HepG2 (cell line): ENCODE data around the gene RBPJ. TPM values are rescaled to one million over a fixed set of nuclear protein-coding genes. Genes with fewer than 3 reads are reported as not detected.
A peak's percentile ranks its signal among the peaks of the same experiment; 100 is the strongest.

Experiments used
- ARNT2 ChIP-seq: sonication (generic); formaldehyde crosslinking; IDR thresholded peaks from 2 replicates; pipeline ENCODE4 v1.8.0; 2022; ENCODE audit warnings: mild to moderate bottlenecking, low read depth, missing genetic modification reagents, moderate library complexity
- BRD4 ChIP-seq: sonication (generic); formaldehyde crosslinking; IDR thresholded peaks from 2 replicates; pipeline ENCODE4 v1.4.0; 2020; ENCODE audit warnings: missing genetic modification reagents
- EED ChIP-seq: sonication (generic); formaldehyde crosslinking; IDR thresholded peaks from 2 replicates; pipeline ENCODE4 v1.5.0; 2020; ENCODE audit warnings: mild to moderate bottlenecking, missing genetic modification reagents
- FLYWCH1 ChIP-seq: sonication (generic); formaldehyde crosslinking; IDR thresholded peaks from 2 replicates; pipeline ENCODE4 v1.8.1; 2023; ENCODE audit warnings: mild to moderate bottlenecking, missing genetic modification reagents
- FOXA1 ChIP-seq, 2 experiments: fragments of 450-650 bp in 1 of 2; sonication (generic) in 1 of 2; formaldehyde crosslinking in 1 of 2; IDR thresholded peaks; 2 replicates each; pipeline versions ENCODE4 v1.4.0 to v1.6.1; 2016 to 2020; ENCODE audit warnings: missing genetic modification reagents in 1 of 2
- GABPB1 ChIP-seq: IDR thresholded peaks from 2 replicates; pipeline ENCODE4 v1.6.1; 2016; ENCODE audit warnings: mild to moderate bottlenecking, missing genetic modification reagents, moderate library complexity, missing compliant biosample characterization
- GZF1 ChIP-seq: sonication (generic); formaldehyde crosslinking; IDR thresholded peaks from 2 replicates; pipeline ENCODE4 v1.5.1; 2020; ENCODE audit warnings: mild to moderate bottlenecking, missing genetic modification reagents
- HNRNPK ChIP-seq: fragments of 200-400 bp; formaldehyde crosslinking; IDR thresholded peaks from 2 replicates; pipeline ENCODE4 v1.6.1; 2018; ENCODE audit warnings: low read length, low read depth, moderate library complexity, mild to moderate bottlenecking; ENCODE audit not compliant: poor library complexity, severe bottlenecking
- HNRNPL ChIP-seq: fragments of 200-400 bp; formaldehyde crosslinking; IDR thresholded peaks from 2 replicates; pipeline ENCODE4 v1.6.1; 2017; ENCODE audit warnings: mild to moderate bottlenecking, low read depth, low read length
- JUND ChIP-seq: sonication (generic); formaldehyde crosslinking; IDR thresholded peaks from 2 replicates; pipeline ENCODE4 v1.8.0; 2022; ENCODE audit warnings: mild to moderate bottlenecking, missing genetic modification reagents
- KLF6 ChIP-seq: IDR thresholded peaks from 2 replicates; pipeline ENCODE4 v1.8.0; 2016; ENCODE audit warnings: missing biosample characterization, missing genetic modification reagents
- NCOA1 ChIP-seq: sonication (generic); formaldehyde crosslinking; IDR thresholded peaks from 2 replicates; pipeline ENCODE4 v1.9.0; 2021; ENCODE audit warnings: missing genetic modification reagents
- NFKBIZ ChIP-seq: IDR thresholded peaks from 2 replicates; pipeline ENCODE4 v1.6.1; 2018; ENCODE audit warnings: missing genetic modification reagents, missing compliant biosample characterization
- NFYC ChIP-seq: IDR thresholded peaks from 2 replicates; pipeline ENCODE4 v1.6.1; 2016; ENCODE audit warnings: missing genetic modification reagents, missing compliant biosample characterization
- PCBP1 ChIP-seq: fragments of 200-400 bp; formaldehyde crosslinking; IDR thresholded peaks from 2 replicates; pipeline ENCODE4 v1.6.1; 2017; ENCODE audit warnings: mild to moderate bottlenecking, low read depth, low read length, borderline replicate concordance
- RELA ChIP-seq: sonication (generic); formaldehyde crosslinking; IDR thresholded peaks from 2 replicates; pipeline ENCODE4 v1.4.0; 2020; ENCODE audit warnings: missing genetic modification reagents
- RNF2 ChIP-seq: fragments of 450-650 bp; conservative IDR thresholded peaks from 2 replicates; pipeline ENCODE4 v1.6.1; 2016; ENCODE audit warnings: low read depth
- SSRP1 ChIP-seq: IDR thresholded peaks from 2 replicates; pipeline ENCODE4 v1.6.1; 2016; ENCODE audit warnings: control low read depth
- STAG1 ChIP-seq: sonication (generic); formaldehyde crosslinking; IDR thresholded peaks from 2 replicates; pipeline ENCODE4 v1.4.0; 2020; ENCODE audit warnings: missing genetic modification reagents
- TEAD2 ChIP-seq: sonication (generic); formaldehyde crosslinking; IDR thresholded peaks from 2 replicates; pipeline ENCODE4 v1.9.0; 2021; ENCODE audit warnings: missing genetic modification reagents
- ZBTB7B ChIP-seq: sonication (generic); formaldehyde crosslinking; IDR thresholded peaks from 2 replicates; pipeline ENCODE4 v1.4.0; 2020; ENCODE audit warnings: missing genetic modification reagents
- ZNF136 ChIP-seq: sonication (generic); formaldehyde crosslinking; IDR thresholded peaks from 2 replicates; pipeline ENCODE4 v1.8.1; 2022; ENCODE audit warnings: low read depth, mild to moderate bottlenecking, moderate library complexity, missing genetic modification reagents
- ZNF143 ChIP-seq: sonication (generic); formaldehyde crosslinking; IDR thresholded peaks from 2 replicates; pipeline ENCODE4 v1.4.0; 2020; ENCODE audit warnings: missing genetic modification reagents
- ZNF234 ChIP-seq: sonication (generic); formaldehyde crosslinking; conservative IDR thresholded peaks from 2 replicates; pipeline ENCODE4 v1.5.1; 2020; ENCODE audit warnings: mild to moderate bottlenecking, missing genetic modification reagents
- ZNF768 ChIP-seq: sonication (generic); formaldehyde crosslinking; IDR thresholded peaks from 2 replicates; pipeline ENCODE4 v1.4.0; 2020; ENCODE audit warnings: missing genetic modification reagents
- polyA plus RNA-seq, 8 experiments: library from polyadenylated mRNA; depleted of rRNA in 3 of 8; stranded (reverse) in 7 of 8; unstranded in 1 of 8; fragments of >200 nt; fragmentation: Illumina TruSeq in 4 of 8; extraction: Trizol in 4 of 8; gene quantifications; 2 replicates each; pipeline versions ENCODE4 v1.2.1 to v1.2.3, GENCODE V29; 2011 to 2016; ENCODE audit warnings: low read depth in 4 of 8, missing spikeins in 1 of 8, mixed read lengths in 1 of 8; ENCODE audit not compliant: insufficient read depth in 1 of 8
- total RNA-seq, 5 experiments: library from RNA; depleted of rRNA; stranded (reverse); fragments of >200 nt; fragmentation: Illumina TruSeq; extraction: Trizol; gene quantifications; 2 replicates each; pipeline ENCODE4 v1.2.3, GENCODE V29; 2016; ENCODE audit warnings: low read depth in 1 of 5
- TF ChIP-seq, protein P1 (sequence below): sonication (generic); formaldehyde crosslinking; IDR thresholded peaks from 2 replicates; pipeline ENCODE4 v1.5.0; 2020; ENCODE audit warnings: mild to moderate bottlenecking, missing genetic modification reagents
- TF ChIP-seq, protein P2 (sequence below): IDR thresholded peaks from 2 replicates; pipeline ENCODE4 v1.6.1; 2016; ENCODE audit warnings: low read depth, control low read depth
- TF ChIP-seq, protein P3 (sequence below): sonication (generic); formaldehyde crosslinking; IDR thresholded peaks from 2 replicates; pipeline ENCODE4 v1.4.0; 2020; ENCODE audit warnings: missing genetic modification reagents; ENCODE audit errors: not compliant biosample characterization
- TF ChIP-seq, protein P4 (sequence below): IDR thresholded peaks from 2 replicates; pipeline ENCODE4 v1.6.1; 2016

The RBPJ gene
- total and polyA plus RNA-seq, 2 of the 13 experiments (the other 11 are each of a cell fraction or from before 2014, with no cell fraction given) = 25.9 to 33.2 TPM

DNA sequence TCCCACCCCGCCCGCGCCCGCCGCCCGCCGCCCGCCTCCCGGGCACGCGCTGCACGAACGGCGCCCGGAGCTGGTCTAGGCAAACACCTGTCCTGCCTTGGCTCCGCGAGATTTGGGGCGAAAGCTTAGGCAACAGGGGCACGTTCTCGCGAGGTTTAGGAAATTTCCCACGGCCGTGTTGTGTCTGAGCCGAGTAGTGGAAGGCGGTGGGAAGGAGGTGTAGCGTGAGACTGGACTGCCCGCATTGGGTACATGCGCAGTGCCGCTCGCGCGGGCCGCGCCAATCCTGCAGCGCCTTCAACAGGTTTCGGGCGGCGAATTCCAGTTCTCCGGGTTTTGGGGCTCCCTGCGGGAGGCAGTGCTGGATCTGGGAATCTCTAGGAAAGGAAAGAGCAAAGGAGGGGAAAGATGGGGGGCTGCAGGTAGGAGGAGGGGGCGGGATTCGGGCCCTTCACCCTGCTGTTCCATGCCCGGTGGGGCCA is 1.3 kb upstream of the RBPJ start (continued):
- TF ChIP-seq GABPB1 (CRISPR knock-in tag) (peak; percentile 66), RELA (CRISPR knock-in tag) (no peak), HNRNPL (0 out of 2 replicates have a peak, but pooled peaks have one; percentile 11), RNF2 (no peak; the same call in 1 of the 2 replicates), FOXA1 (IDR thresholded peaks at IDR 0.05) (no peak), FOXA1 (CRISPR knock-in tag; IDR thresholded peaks at IDR 0.05) (peak; percentile 72), ARNT2 (CRISPR knock-in tag) (peak; percentile 91; the same call in 1 of the 2 replicates), PCBP1 (0 out of 2 replicates have a peak, but pooled peaks have one; percentile 54), STAG1 (CRISPR knock-in tag) (no peak), NCOA1 (CRISPR knock-in tag) (no peak), NFKBIZ (no peak), ZNF234 (no peak), ZNF768 (no peak), EED (no peak), FLYWCH1 (CRISPR knock-in tag) (no peak), JUND (CRISPR knock-in tag) (no peak), BRD4 (CRISPR knock-in tag) (no peak), SSRP1 (no peak), KLF6 (CRISPR knock-in tag) (peak; percentile 62), TEAD2 (CRISPR knock-in tag) (no peak), GZF1 (0 out of 2 replicates have a peak, but pooled peaks have one; percentile 12), ZNF143 (CRISPR knock-in tag) (no peak), HNRNPK (peak; percentile 20), ZBTB7B (CRISPR knock-in tag) (no peak), NFYC (CRISPR knock-in tag) (no peak; the same call in 1 of the 2 replicates), ZNF136 (no peak)
- TF ChIP-seq, protein P1, sequence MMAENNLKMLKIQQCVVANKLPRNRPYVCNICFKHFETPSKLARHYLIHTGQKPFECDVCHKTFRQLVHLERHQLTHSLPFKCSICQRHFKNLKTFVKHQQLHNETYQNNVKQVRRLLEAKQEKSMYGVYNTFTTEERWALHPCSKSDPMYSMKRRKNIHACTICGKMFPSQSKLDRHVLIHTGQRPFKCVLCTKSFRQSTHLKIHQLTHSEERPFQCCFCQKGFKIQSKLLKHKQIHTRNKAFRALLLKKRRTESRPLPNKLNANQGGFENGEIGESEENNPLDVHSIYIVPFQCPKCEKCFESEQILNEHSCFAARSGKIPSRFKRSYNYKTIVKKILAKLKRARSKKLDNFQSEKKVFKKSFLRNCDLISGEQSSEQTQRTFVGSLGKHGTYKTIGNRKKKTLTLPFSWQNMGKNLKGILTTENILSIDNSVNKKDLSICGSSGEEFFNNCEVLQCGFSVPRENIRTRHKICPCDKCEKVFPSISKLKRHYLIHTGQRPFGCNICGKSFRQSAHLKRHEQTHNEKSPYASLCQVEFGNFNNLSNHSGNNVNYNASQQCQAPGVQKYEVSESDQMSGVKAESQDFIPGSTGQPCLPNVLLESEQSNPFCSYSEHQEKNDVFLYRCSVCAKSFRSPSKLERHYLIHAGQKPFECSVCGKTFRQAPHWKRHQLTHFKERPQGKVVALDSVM = peak; percentile 29; the same call in 1 of the 2 replicates
- TF ChIP-seq, protein P2, sequence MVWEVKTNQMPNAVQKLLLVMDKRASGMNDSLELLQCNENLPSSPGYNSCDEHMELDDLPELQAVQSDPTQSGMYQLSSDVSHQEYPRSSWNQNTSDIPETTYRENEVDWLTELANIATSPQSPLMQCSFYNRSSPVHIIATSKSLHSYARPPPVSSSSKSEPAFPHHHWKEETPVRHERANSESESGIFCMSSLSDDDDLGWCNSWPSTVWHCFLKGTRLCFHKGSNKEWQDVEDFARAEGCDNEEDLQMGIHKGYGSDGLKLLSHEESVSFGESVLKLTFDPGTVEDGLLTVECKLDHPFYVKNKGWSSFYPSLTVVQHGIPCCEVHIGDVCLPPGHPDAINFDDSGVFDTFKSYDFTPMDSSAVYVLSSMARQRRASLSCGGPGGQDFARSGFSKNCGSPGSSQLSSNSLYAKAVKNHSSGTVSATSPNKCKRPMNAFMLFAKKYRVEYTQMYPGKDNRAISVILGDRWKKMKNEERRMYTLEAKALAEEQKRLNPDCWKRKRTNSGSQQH = no peak; the same call in 1 of the 2 replicates
- TF ChIP-seq, protein P3, sequence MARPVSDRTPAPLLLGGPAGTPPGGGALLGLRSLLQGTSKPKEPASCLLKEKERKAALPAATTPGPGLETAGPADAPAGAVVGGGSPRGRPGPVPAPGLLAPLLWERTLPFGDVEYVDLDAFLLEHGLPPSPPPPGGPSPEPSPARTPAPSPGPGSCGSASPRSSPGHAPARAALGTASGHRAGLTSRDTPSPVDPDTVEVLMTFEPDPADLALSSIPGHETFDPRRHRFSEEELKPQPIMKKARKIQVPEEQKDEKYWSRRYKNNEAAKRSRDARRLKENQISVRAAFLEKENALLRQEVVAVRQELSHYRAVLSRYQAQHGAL (CRISPR knock-in tag) = no peak
- TF ChIP-seq, protein P4, sequence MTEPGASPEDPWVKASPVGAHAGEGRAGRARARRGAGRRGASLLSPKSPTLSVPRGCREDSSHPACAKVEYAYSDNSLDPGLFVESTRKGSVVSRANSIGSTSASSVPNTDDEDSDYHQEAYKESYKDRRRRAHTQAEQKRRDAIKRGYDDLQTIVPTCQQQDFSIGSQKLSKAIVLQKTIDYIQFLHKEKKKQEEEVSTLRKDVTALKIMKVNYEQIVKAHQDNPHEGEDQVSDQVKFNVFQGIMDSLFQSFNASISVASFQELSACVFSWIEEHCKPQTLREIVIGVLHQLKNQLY = 0 out of 2 replicates have a peak, but pooled peaks have one; percentile 15
